Spleen (tissue), 11 donors: Measurements from ENCODE around the gene ADARB2. TPM values are rescaled to one million over a fixed set of nuclear protein-coding genes. Genes with fewer than 3 reads are reported as not detected.

ENCODE experiments used
- DNase-seq: peaks from one replicate; pipeline ENCODE4 v3.0.0-alpha.2; 2020
- H3K27ac ChIP-seq, 8 donors: fragments of 200-600 bp; sonication (generic) in 7 of 8; 1 replicate in 4 of 8; 2 replicates in 4 of 8; pipeline versions ENCODE4 v1.5.0 to v1.8.0; 2016 to 2021; ENCODE audit warnings: inconsistent platforms in 4 of 8, mild to moderate bottlenecking in 4 of 8, moderate library complexity in 1 of 8
- H3K27me3 ChIP-seq, 7 donors: fragments of 200-600 bp; sonication (generic) in 6 of 7; replicated peaks in 1 of 7; 1 replicate in 4 of 7; 2 replicates in 3 of 7; pipeline versions ENCODE4 v1.5.0 to v1.8.0; 2016 to 2021; ENCODE audit warnings: inconsistent platforms in 3 of 7, mild to moderate bottlenecking in 1 of 7
- H3K36me3 ChIP-seq, 6 donors: fragments of 200-600 bp; sonication (generic) in 5 of 6; 1 replicate in 4 of 6; 2 replicates in 2 of 6; pipeline versions ENCODE4 v1.5.0 to v1.8.0; 2016 to 2021; ENCODE audit warnings: inconsistent platforms in 2 of 6
- H3K4me1 ChIP-seq, 6 donors: fragments of 200-600 bp; sonication (generic) in 5 of 6; 1 replicate in 3 of 6; 2 replicates in 3 of 6; pipeline versions ENCODE4 v1.5.0 to v1.8.0; 2016 to 2021; ENCODE audit warnings: inconsistent platforms in 3 of 6
- H3K4me3 ChIP-seq, 8 donors: fragments of 200-600 bp; sonication (generic) in 7 of 8; 1 replicate in 4 of 8; 2 replicates in 4 of 8; pipeline versions ENCODE4 v1.5.0 to v1.8.0; 2016 to 2021; ENCODE audit warnings: inconsistent platforms in 4 of 8, mild to moderate bottlenecking in 4 of 8, moderate library complexity in 2 of 8
- H3K9me3 ChIP-seq, 8 donors: fragments of 200-600 bp; sonication (generic) in 7 of 8; 1 replicate in 4 of 8; 2 replicates in 4 of 8; pipeline versions ENCODE4 v1.5.0 to v1.8.0; 2016 to 2021; ENCODE audit warnings: inconsistent platforms in 4 of 8
- POLR2A ChIP-seq, 3 donors: fragments of 450-650 bp; IDR thresholded peaks; one replicate each; pipeline ENCODE4 v1.5.1; 2017; ENCODE audit warnings: antibody characterized with exemption in 3 of 3, mild to moderate bottlenecking in 1 of 3
- POLR2AphosphoS5 ChIP-seq, 3 donors: sonication (generic); formaldehyde crosslinking; IDR thresholded peaks; one replicate each; pipeline ENCODE4 v1.5.1; 2017; ENCODE audit warnings: antibody characterized with exemption in 3 of 3
- WGBS, 5 donors: extraction: QIAGEN DNeasy Blood & Tissue Kit in 3 of 5; methylation state at CpG; one replicate each; pipeline versions ENCODE4 v1.1.5 to v1.1.7; 2013 to 2018; 5-methylcytosine and 5-hydroxymethylcytosine counted together
- intact Hi-C: fragments of 100-400 bp; cut with DNase I; formaldehyde crosslinking; loops from one replicate; pipeline ENCODE4 v1.15.0; 2023; ENCODE audit warnings: low total_unique reads
- polyA plus RNA-seq, 3 donors: library from polyadenylated mRNA; stranded (reverse); fragments of 200-250 nt; gene quantifications; one replicate each; pipeline ENCODE4 v1.2.1, GENCODE V29; 2013
- total RNA-seq, 7 donors: library from RNA; depleted of rRNA in 3 of 7; stranded (reverse); fragments of >200 nt in 3 of 7; fragmentation: NEBNext Ultra II Directional in 4 of 7; extraction: Animal tissue kit (Norgen Biotek cat#: 25700) in 4 of 7; gene quantifications; one replicate each; pipeline versions ENCODE4 v1.1.0 to v1.2.1, GENCODE V29; 2016 to 2021
- TF ChIP-seq, protein P1 (sequence below), 11 experiments: fragments of 200-600 bp in 7 of 11; fragments of 450-650 bp in 4 of 11; sonication (generic) in 4 of 11; IDR thresholded peaks in 8 of 11; conservative IDR thresholded peaks in 3 of 11; 1 replicate in 7 of 11; 2 replicates in 4 of 11; pipeline versions ENCODE4 v1.4.0 to v1.8.0; 2016 to 2021; ENCODE audit warnings: antibody characterized with exemption in 11 of 11, inconsistent platforms in 4 of 11, mild to moderate bottlenecking in 1 of 11
- donor health status: healthy with polysubstance abuse.
- donor health status: DM: no; HTN: no; CAD: no; lungs with moderate emphysema.
- donor health status: DM: no; HTN: no; CAD: no.
- donor health status: Bipolar disorder and iron deficiency.
- donor health status: healthy.
- donor health status: DM: no; HTN: no; CAD: no.
- donor health status: DM: yes; HTN: yes; CAD: no.

ADARB2 gene
- total and polyA plus RNA-seq, 10 donors, result 0.05 to 8.1 (median 0.96) TPM

DNA sequence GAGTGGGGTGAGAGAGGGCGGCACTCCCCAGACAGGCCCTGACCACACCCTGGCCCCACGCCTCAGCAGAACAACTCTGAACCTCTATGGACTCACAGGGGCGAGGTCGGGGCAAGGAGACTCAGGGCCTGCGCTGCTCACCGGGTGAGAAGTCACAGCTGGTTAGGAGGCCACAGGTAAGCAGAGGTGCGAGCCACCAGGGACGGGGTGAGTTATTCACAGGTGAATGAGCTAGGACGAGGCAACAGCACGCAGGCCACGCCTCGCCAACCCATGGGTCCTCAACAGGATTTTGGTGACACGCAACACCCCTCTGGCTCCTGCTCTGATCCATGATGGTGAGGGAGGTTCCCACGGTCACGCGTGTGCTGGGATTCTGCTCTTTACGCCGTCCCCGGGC, 202.5 kb downstream of the ADARB2 start:
- H3K36me3 ChIP-seq, result no peaks in the 10 kb centered on the region
- H3K27ac ChIP-seq, result no peak overlapping the region
- WGBS, 5 donors, result 85 to 97% (median 89%) methylated on average over 11 to 19 of the region's 19 CpGs
- TF ChIP-seq POLR2A (IDR thresholded peaks at IDR 0.05), result no peak
- TF ChIP-seq, protein P1, sequence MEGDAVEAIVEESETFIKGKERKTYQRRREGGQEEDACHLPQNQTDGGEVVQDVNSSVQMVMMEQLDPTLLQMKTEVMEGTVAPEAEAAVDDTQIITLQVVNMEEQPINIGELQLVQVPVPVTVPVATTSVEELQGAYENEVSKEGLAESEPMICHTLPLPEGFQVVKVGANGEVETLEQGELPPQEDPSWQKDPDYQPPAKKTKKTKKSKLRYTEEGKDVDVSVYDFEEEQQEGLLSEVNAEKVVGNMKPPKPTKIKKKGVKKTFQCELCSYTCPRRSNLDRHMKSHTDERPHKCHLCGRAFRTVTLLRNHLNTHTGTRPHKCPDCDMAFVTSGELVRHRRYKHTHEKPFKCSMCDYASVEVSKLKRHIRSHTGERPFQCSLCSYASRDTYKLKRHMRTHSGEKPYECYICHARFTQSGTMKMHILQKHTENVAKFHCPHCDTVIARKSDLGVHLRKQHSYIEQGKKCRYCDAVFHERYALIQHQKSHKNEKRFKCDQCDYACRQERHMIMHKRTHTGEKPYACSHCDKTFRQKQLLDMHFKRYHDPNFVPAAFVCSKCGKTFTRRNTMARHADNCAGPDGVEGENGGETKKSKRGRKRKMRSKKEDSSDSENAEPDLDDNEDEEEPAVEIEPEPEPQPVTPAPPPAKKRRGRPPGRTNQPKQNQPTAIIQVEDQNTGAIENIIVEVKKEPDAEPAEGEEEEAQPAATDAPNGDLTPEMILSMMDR (IDR thresholded peaks at IDR 0.05 in 8 of 11, conservative IDR thresholded peaks at IDR 0.05 in 3 of 11), result no peak
- no peak for TF ChIP-seq POLR2AphosphoS5 (IDR thresholded peaks at IDR 0.05)
- H3K9me3 ChIP-seq, result no peaks in the 10 kb centered on the region
- intact Hi-C loops, result no loop called here
- no peak for DNase-seq
- H3K4me3 ChIP-seq, result no peak overlapping the region
- peaks cover 0 to 24% (median 0%) of the 10 kb centered on the region in 7 donors for H3K27me3 ChIP-seq
- no peaks in the 10 kb centered on the region for H3K4me1 ChIP-seq

DNA sequence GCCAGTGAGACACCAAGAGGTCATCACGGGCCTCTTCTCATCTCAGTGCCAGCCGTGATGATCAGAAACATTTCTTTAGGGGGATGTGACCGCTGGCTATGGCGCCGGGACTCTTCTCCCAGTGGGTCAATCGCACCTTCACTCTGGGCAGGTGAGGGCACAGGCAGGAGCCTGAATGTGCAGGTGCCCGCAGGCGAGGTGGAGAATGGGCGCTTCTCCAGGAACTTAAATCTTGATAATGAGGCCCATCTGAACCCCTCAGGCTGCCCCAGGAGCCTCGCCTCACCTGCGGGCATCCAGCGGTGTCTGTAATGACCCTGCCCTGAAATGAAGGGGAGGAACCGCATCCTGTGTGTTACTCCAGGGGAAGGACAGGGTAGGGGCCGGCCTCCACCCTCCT, 204.7 kb downstream of the ADARB2 start:
- intact Hi-C loops, result no loop called here
- TF ChIP-seq, protein P1 (IDR thresholded peaks at IDR 0.05 in 8 of 11, conservative IDR thresholded peaks at IDR 0.05 in 3 of 11), result no peak
- no peak for TF ChIP-seq POLR2A (IDR thresholded peaks at IDR 0.05)
- TF ChIP-seq POLR2AphosphoS5 (IDR thresholded peaks at IDR 0.05), result no peak
- Histone ChIP-seq H3K9me3 (no peaks in the 10 kb centered on the region), H3K4me1 (no peaks in the 10 kb centered on the region), H3K36me3 (no peaks in the 10 kb centered on the region), H3K27me3 (peaks cover 0 to 36% (median 0%) of the 10 kb centered on the region in 7 donors), H3K27ac (no peak overlapping the region), H3K4me3 (no peak overlapping the region)
- no peak for DNase-seq
- 87 to 92% (median 89%) methylated on average over 11 to 14 of the region's 14 CpGs for WGBS, 5 donors

DNA sequence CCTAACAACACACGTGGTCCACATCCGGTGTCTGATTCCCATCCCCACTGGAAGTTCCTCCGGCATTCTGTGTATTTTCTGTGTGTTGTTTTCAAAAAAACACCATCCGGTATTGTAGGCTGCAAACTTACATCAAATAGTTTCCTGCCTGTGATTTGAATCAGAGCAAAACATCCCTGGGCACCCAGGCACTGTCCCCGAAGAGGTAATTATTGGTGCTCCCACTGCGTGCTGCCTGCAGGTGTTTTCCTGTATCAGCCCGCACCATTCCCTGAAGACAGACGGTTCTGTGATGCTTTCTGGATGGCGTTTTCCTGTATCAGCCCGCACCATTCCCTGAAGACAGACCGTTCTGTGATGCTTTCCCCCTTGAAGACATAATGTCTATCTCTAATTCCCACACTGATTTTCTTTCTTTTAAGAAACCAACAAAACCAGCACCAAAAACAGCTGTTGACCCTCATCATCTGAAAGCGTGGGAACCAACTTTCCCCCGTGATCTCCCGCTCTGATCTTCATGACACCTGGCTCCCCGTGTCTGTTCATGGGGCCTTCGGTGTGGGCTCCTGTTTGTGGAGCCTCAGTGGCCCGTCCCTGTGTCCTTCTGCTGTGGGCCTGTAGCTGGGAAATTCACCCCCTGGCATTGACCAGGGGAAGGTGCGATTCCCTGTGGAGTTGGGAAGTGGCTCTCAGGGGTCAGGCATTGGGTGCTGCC, 205.3 kb downstream of the ADARB2 start:
- WGBS, 5 donors, result 75 to 82% (median 77%) methylated on average over 18 of the region's 18 CpGs
- DNase-seq, result no peak
- H3K9me3 ChIP-seq, result no peaks in the 10 kb centered on the region
- no peak overlapping the region for H3K4me3 ChIP-seq
- intact Hi-C loops, result no loop called here
- no peaks in the 10 kb centered on the region for H3K36me3 ChIP-seq
- TF ChIP-seq POLR2A (IDR thresholded peaks at IDR 0.05) (no peak), POLR2AphosphoS5 (IDR thresholded peaks at IDR 0.05) (no peak)
- TF ChIP-seq, protein P1 (IDR thresholded peaks at IDR 0.05 in 8 of 11, conservative IDR thresholded peaks at IDR 0.05 in 3 of 11), result no peak
- H3K27ac ChIP-seq, result no peak overlapping the region
- no peaks in the 10 kb centered on the region for H3K4me1 ChIP-seq
- H3K27me3 ChIP-seq, result peaks cover 0 to 36% (median 0%) of the 10 kb centered on the region in 7 donors

- intact Hi-C loops, result no loop called here
- DNase-seq, result no peak
- WGBS, 5 donors, result 76 to 90% (median 88%) methylated on average over 15 to 16 of the region's 16 CpGs
Observed at GRCh38 chr10:1530871-1531517, 206.3 kb downstream of the ADARB2 start.

More at GRCh38 chr10:1530871-1531517, 206.3 kb downstream of the ADARB2 start:
- Histone ChIP-seq H3K27ac (no peak overlapping the region), H3K9me3 (no peaks in the 10 kb centered on the region), H3K36me3 (no peaks in the 10 kb centered on the region), H3K4me1 (no peaks in the 10 kb centered on the region), H3K27me3 (peaks cover 0 to 42% (median 0%) of the 10 kb centered on the region in 7 donors), H3K4me3 (no peak overlapping the region)
- TF ChIP-seq, protein P1 (IDR thresholded peaks at IDR 0.05 in 8 of 11, conservative IDR thresholded peaks at IDR 0.05 in 3 of 11), result no peak
- TF ChIP-seq POLR2A (IDR thresholded peaks at IDR 0.05) (no peak), POLR2AphosphoS5 (IDR thresholded peaks at IDR 0.05) (no peak)
